Measurements from ENCODE around the gene PIEZO1.
"Not testable (repeated sequence)": the region's sequence is repeated elsewhere in the genome, so short reads cannot be mapped to it uniquely, and the experiment has no call there.

The PIEZO1 gene

GRCh38 chr16:88685156-88686061 lies 99.6 kb downstream of the PIEZO1 start:
- DNase-seq = peak; percentile 16

GRCh38 chr16:88684569-88685155 lies 100.4 kb downstream of the PIEZO1 start:
- no peak for DNase-seq

- DNase-seq = peak; percentile 71
These were observed 103.1 kb downstream of the PIEZO1 start for GRCh38 chr16:88681709-88682451.

GRCh38 chr16:88681084-88681680 lies 103.8 kb downstream of the PIEZO1 start:
- peak; percentile 23 for DNase-seq

GRCh38 chr16:88680554-88681083 lies 104.4 kb downstream of the PIEZO1 start:
- DNase-seq = no peak

GRCh38 chr16:88678224-88678979 lies 106.6 kb downstream of the PIEZO1 start:
- DNase-seq = no peak

GRCh38 chr16:88677721-88678120 lies 107.3 kb downstream of the PIEZO1 start:
- no peak for DNase-seq

GRCh38 chr16:88676502-88677242 lies 108.3 kb downstream of the PIEZO1 start:
- no peak for DNase-seq

GRCh38 chr16:88673716-88674379 lies 111.2 kb downstream of the PIEZO1 start:
- DNase-seq = no peak

GRCh38 chr16:88672776-88673175 lies 112.2 kb downstream of the PIEZO1 start:
- no peak for DNase-seq

GRCh38 chr16:88671806-88672205 lies 113.2 kb downstream of the PIEZO1 start:
- DNase-seq = no peak

- no peak for DNase-seq
These were observed 115.0 kb downstream of the PIEZO1 start for GRCh38 chr16:88669980-88670379.

- DNase-seq = not testable (repeated sequence)
These were observed 115.5 kb downstream of the PIEZO1 start for GRCh38 chr16:88669493-88669892.

- no peak for DNase-seq
These were observed 117.6 kb downstream of the PIEZO1 start for GRCh38 chr16:88667461-88667860.

- no peak for DNase-seq
These were observed 119.5 kb downstream of the PIEZO1 start for GRCh38 chr16:88665570-88665969.
